HUES48 (cell line): ENCODE measurements around the gene DOCK2.

Source experiments
- H3K27ac ChIP-seq: one replicate; pipeline ENCODE4 v1.7.0; 2013; ENCODE audit warnings: low read depth, low read length, inconsistent platforms
- H3K27me3 ChIP-seq: 2 replicates; pipeline ENCODE4 v1.6.1; 2013; ENCODE audit warnings: mild to moderate bottlenecking, low read length; ENCODE audit not compliant: control insufficient read depth, insufficient read depth
- H3K36me3 ChIP-seq: 2 replicates; pipeline ENCODE4 v1.6.1; 2013; ENCODE audit warnings: low read length; ENCODE audit not compliant: control insufficient read depth, insufficient read depth
- H3K4me1 ChIP-seq: 2 replicates; pipeline ENCODE4 v1.6.1; 2013; ENCODE audit warnings: mild to moderate bottlenecking, low read length; ENCODE audit not compliant: control insufficient read depth, insufficient read depth
- H3K4me3 ChIP-seq: 2 replicates; pipeline ENCODE4 v1.5.1; 2013; ENCODE audit warnings: mild to moderate bottlenecking, low read depth, low read length
- H3K9ac ChIP-seq: 2 replicates; pipeline ENCODE4 v1.6.1; 2013; ENCODE audit warnings: mild to moderate bottlenecking, low read depth, low read length, moderate library complexity
- H3K9me3 ChIP-seq: 2 replicates; pipeline ENCODE4 v1.6.1; 2013; ENCODE audit warnings: low read length; ENCODE audit not compliant: control insufficient read depth, insufficient read depth

The DOCK2 gene

DNA sequence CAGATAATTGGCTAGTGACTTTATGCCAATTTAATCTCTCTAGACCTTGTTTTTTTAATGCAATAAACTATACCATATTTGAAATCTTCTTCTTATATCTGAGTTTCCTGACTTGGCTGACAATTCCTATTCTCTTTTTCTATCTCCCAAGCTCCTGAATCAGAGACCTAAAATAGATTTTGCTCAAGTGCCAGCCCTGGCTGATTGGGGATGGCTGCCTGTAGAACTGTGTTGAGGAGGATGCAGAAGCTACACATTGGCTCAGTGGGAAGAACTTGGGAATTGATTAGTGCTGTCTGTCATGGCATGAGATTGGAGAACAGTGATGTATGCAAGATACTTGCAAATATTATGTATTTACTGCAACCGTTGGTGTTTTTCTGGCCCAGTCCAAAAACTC lies 210.4 kb downstream of the DOCK2 start:
- H3K27ac ChIP-seq: no peak overlapping the region
- H3K9ac ChIP-seq: no peak overlapping the region

GRCh38 chr5:169848271-169848670 lies 211.2 kb downstream of the DOCK2 start:
- Histone ChIP-seq H3K4me3 (no peak overlapping the region), H3K27ac (no peak overlapping the region), H3K9me3 (peaks cover 7% of the 10 kb centered on the region), H3K9ac (no peak overlapping the region), H3K36me3 (no peaks in the 10 kb centered on the region), H3K4me1 (no peaks in the 10 kb centered on the region), H3K27me3 (no peaks in the 10 kb centered on the region)

More for the DNA sequence above, 210.4 kb downstream of the DOCK2 start:
- peaks cover 7% of the 10 kb centered on the region for H3K9me3 ChIP-seq
- no peak overlapping the region for H3K4me3 ChIP-seq
- no peaks in the 10 kb centered on the region for H3K27me3 ChIP-seq
- H3K4me1 ChIP-seq: no peaks in the 10 kb centered on the region
- no peaks in the 10 kb centered on the region for H3K36me3 ChIP-seq

DNA sequence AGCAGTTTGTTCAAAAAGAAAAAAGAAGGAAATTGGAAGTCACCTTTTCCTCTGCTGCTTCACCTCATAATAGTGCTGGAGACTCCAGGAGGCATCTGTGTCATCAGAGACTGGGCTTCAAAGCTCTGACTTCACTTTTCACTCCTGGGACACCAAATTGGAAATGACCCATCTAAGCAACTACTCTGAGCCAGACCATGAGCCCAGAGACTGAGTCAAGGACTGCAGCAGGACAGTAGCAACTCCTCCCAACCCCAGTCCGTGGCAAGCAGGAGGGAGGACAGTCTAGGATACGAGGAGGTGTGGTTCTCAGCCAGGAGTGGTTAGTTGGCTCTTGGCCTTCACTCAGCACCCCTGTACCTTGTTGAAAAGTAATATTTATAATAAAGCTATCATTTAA lies 211.7 kb downstream of the DOCK2 start:
- no peaks in the 10 kb centered on the region for H3K36me3 ChIP-seq
- H3K27ac ChIP-seq: no peak overlapping the region
- H3K9ac ChIP-seq: no peak overlapping the region
- H3K27me3 ChIP-seq: no peaks in the 10 kb centered on the region
- H3K9me3 ChIP-seq: peaks cover 7% of the 10 kb centered on the region
- H3K4me3 ChIP-seq: no peak overlapping the region
- no peaks in the 10 kb centered on the region for H3K4me1 ChIP-seq

- H3K27ac ChIP-seq: no peak overlapping the region
- no peaks in the 10 kb centered on the region for H3K27me3 ChIP-seq
- H3K9me3 ChIP-seq: peaks cover 7% of the 10 kb centered on the region
- H3K36me3 ChIP-seq: no peaks in the 10 kb centered on the region
- H3K4me1 ChIP-seq: no peaks in the 10 kb centered on the region
- no peak overlapping the region for H3K9ac ChIP-seq
- H3K4me3 ChIP-seq: no peak overlapping the region
These were observed 213.3 kb downstream of the DOCK2 start for GRCh38 chr5:169850409-169850808.

DNA sequence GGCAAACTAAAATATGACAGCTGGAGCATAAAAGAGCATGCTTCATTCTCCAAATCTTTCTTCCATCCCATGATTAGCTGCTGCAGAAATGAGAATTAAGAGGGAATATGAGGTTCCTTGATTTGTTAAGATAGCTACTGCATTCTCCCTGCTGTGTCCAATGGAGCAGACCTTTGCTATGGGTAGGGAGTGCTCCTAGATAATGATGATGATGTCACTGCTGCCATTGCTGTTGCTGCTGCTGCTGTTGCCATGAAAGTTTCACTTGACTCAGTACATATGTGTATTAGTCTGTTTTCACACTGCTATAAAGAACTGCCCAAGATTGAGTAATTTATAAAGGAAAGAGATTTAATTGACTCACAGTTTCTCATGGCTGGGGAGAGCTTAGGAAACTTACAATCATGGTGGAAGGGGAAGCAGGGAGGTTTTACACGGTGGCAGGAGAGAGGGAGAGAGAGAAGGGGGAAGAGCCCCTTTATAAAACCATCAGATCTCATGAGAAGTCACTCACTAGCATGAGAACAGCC lies 214.3 kb downstream of the DOCK2 start:
- no peaks in the 10 kb centered on the region for H3K4me1 ChIP-seq
- H3K9ac ChIP-seq: no peak overlapping the region
- H3K27me3 ChIP-seq: no peaks in the 10 kb centered on the region
- H3K4me3 ChIP-seq: no peak overlapping the region
- no peaks in the 10 kb centered on the region for H3K36me3 ChIP-seq
- no peak overlapping the region for H3K27ac ChIP-seq
- peaks cover 7% of the 10 kb centered on the region for H3K9me3 ChIP-seq

DNA sequence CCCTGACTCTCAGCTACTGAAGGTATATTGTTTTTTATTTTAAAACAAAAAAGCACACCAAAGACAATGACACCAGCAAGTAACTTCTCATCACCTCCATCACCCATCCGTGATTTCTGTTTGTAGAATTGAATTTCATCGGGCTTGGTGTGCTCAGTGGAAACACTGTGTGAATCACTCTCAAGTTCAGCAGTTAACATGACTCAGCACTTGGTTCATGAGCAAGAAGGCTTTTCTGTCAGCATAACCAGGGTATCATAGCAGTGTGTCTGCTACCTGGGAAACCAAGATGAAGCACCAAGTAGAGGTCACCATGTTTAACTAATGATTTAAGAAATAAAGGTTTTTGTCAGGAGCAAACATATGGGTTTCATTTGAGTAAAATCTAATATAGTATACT lies 219.5 kb downstream of the DOCK2 start:
- Histone ChIP-seq H3K27me3 (no peaks in the 10 kb centered on the region), H3K9me3 (no peaks in the 10 kb centered on the region), H3K27ac (no peak overlapping the region), H3K36me3 (no peaks in the 10 kb centered on the region), H3K4me3 (no peak overlapping the region), H3K9ac (no peak overlapping the region), H3K4me1 (no peaks in the 10 kb centered on the region)

DNA sequence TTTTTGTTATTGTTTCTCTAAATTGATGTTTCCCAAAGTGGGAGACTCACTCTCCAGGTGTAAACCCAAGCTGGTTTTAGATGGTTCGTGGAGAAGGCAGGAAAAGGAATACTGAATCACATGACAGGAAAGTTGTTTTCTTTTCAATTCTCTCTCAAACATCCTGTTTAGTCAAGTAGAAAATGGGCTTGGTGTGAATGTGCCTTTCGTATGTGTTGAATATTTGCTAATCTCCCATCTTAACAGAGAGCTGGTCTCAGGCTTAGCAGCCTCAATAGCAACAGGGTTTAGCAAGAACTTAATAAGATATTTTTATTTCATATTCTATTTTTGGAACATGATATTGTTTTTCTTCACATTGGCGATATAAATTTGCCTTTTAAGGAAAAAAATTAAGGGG lies 223.5 kb downstream of the DOCK2 start:
- Histone ChIP-seq H3K9me3 (no peaks in the 10 kb centered on the region), H3K4me1 (no peaks in the 10 kb centered on the region), H3K27me3 (no peaks in the 10 kb centered on the region), H3K36me3 (no peaks in the 10 kb centered on the region), H3K9ac (no peak overlapping the region), H3K27ac (no peak overlapping the region), H3K4me3 (no peak overlapping the region)

GRCh38 chr5:169861433-169861832 lies 224.4 kb downstream of the DOCK2 start:
- Histone ChIP-seq H3K27ac (no peak overlapping the region), H3K9ac (no peak overlapping the region), H3K9me3 (no peaks in the 10 kb centered on the region), H3K4me1 (no peaks in the 10 kb centered on the region), H3K4me3 (no peak overlapping the region), H3K27me3 (no peaks in the 10 kb centered on the region), H3K36me3 (no peaks in the 10 kb centered on the region)

GRCh38 chr5:169861934-169862333 lies 224.9 kb downstream of the DOCK2 start:
- H3K27ac ChIP-seq: no peak overlapping the region

GRCh38 chr5:169862391-169862811 lies 225.3 kb downstream of the DOCK2 start:
- no peaks in the 10 kb centered on the region for H3K4me1 ChIP-seq
- no peaks in the 10 kb centered on the region for H3K9me3 ChIP-seq
- no peaks in the 10 kb centered on the region for H3K36me3 ChIP-seq
- no peak overlapping the region for H3K9ac ChIP-seq
- no peak overlapping the region for H3K4me3 ChIP-seq
- H3K27me3 ChIP-seq: no peaks in the 10 kb centered on the region
- no peak overlapping the region for H3K27ac ChIP-seq

More at GRCh38 chr5:169861934-169862333, 224.9 kb downstream of the DOCK2 start:
- Histone ChIP-seq H3K9ac (no peak overlapping the region), H3K27me3 (no peaks in the 10 kb centered on the region), H3K4me3 (no peak overlapping the region), H3K9me3 (no peaks in the 10 kb centered on the region), H3K4me1 (no peaks in the 10 kb centered on the region), H3K36me3 (no peaks in the 10 kb centered on the region)

DNA sequence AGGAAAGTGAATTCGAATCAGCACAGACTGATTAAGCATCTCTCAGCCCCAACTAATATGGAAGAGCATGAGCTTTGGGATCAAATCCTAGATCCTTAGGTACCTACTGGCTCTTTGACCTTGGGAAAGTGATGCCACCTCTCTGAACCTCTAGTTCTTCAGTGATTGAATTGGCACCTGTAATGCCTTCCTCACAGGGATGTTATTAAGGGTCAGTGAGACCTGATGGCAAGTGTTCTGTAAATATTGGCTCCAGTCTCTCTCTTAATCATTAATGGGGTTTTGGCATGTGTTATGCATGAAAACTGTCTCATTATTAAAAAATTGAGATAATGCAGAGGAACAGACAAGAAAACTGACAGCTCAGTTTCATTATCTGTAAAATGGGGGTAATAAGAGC lies 227.4 kb downstream of the DOCK2 start:
- no peak overlapping the region for H3K4me3 ChIP-seq
- no peak overlapping the region for H3K9ac ChIP-seq
- H3K4me1 ChIP-seq: peaks cover 6% of the 10 kb centered on the region; the same call in 1 of the 2 replicates
- no peaks in the 10 kb centered on the region for H3K27me3 ChIP-seq
- no peaks in the 10 kb centered on the region for H3K36me3 ChIP-seq
- H3K27ac ChIP-seq: no peak overlapping the region
- H3K9me3 ChIP-seq: no peaks in the 10 kb centered on the region

DNA sequence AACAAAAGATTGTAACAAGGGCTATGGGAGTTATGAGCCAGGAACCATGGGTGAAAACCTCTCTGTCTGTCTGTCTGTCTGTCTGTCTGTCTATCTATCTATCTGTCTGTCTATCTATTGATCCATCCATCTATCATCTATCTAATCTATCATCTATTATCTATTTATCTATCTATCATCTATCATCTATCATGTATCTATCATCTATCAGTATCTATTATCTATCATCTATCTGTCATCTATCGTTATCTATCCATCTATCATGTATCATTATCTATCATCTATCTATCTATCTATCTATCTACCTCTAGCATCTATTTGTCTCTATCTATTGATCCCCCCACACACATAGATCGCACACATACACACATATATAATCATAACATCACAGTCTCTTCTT lies 230.3 kb downstream of the DOCK2 start:
- Histone ChIP-seq H3K4me3 (no peak overlapping the region), H3K27me3 (no peaks in the 10 kb centered on the region), H3K4me1 (peaks cover 6% of the 10 kb centered on the region; the same call in 1 of the 2 replicates), H3K27ac (no peak overlapping the region), H3K9me3 (no peaks in the 10 kb centered on the region), H3K36me3 (no peaks in the 10 kb centered on the region), H3K9ac (no peak overlapping the region)
